OCI-LY7 (cell line): ENCODE data around the gene CLSTN1. TPM values are rescaled to one million over a fixed set of nuclear protein-coding genes. Genes with fewer than 3 reads are reported as not detected.

Experiments used
- Bru-seq: library from RNA; stranded (reverse); fragments of 400-500 nt; gene quantifications from one replicate; lab custom pipeline; 2021; lab: Mats Ljungman, UMichigan
- BruChase-seq, 2 experiments: library from RNA; stranded (reverse); fragments of 400-500 nt; gene quantifications; one replicate each; lab custom pipeline; 2021; lab: Mats Ljungman, UMichigan
- BruUV-seq: library from RNA; stranded (reverse); fragments of 400-500 nt; replicated peaks from 2 replicates; lab custom pipeline; 2021; lab: Mats Ljungman, UMichigan
- CTCF ChIA-PET: fragments of 300-600 bp; sonication (Branson Sonifier 250); formaldehyde crosslinking; loops from one replicate; lab custom pipeline; 2022; ENCODE audit warnings: antibody characterized with exemption; ENCODE audit not compliant: unreplicated experiment; lab: Charles Lee
- POLR2A ChIA-PET: fragments of 300-600 bp; sonication (Branson Sonifier 250); formaldehyde crosslinking; loops from one replicate; lab custom pipeline; 2022; ENCODE audit warnings: antibody characterized with exemption; lab: Charles Lee
- DNase-seq: peaks from one replicate; pipeline ENCODE4 v3.0.0-alpha.2; 2015; ENCODE audit warnings: low spot score
- H2AFZ ChIP-seq: fragments of 200-600 bp; sonication (generic), shearing (Covaris generic); 2 replicates; pipeline ENCODE4 v1.6.1; 2014; ENCODE audit warnings: mild to moderate bottlenecking, antibody characterized with exemption, low read length, moderate library complexity
- H3K27ac ChIP-seq: fragments of 200-600 bp; sonication (generic); 2 replicates; pipeline ENCODE4 v1.5.1; 2014; ENCODE audit warnings: mixed run types, low read depth, mild to moderate bottlenecking, moderate library complexity, low read length, inconsistent platforms; ENCODE audit not compliant: poor library complexity, severe bottlenecking
- H3K36me3 ChIP-seq: fragments of 200-600 bp; sonication (generic); 2 replicates; pipeline ENCODE4 v1.6.1; 2014; ENCODE audit warnings: mild to moderate bottlenecking, antibody characterized with exemption, low read length, moderate library complexity, mixed read lengths; ENCODE audit not compliant: insufficient read depth
- H3K4me1 ChIP-seq: fragments of 200-600 bp; sonication (generic); 2 replicates; pipeline ENCODE4 v1.5.1; 2014; ENCODE audit warnings: mild to moderate bottlenecking, low read length; ENCODE audit not compliant: insufficient read depth, poor library complexity, severe bottlenecking
- H3K4me2 ChIP-seq: fragments of 200-600 bp; sonication (generic); 2 replicates; pipeline ENCODE4 v1.6.1; 2014; ENCODE audit warnings: mild to moderate bottlenecking, low read length
- H3K4me3 ChIP-seq: fragments of 200-600 bp; sonication (generic); 2 replicates; pipeline ENCODE4 v1.5.1; 2014; ENCODE audit warnings: mild to moderate bottlenecking, low read depth, low read length; ENCODE audit not compliant: poor library complexity, severe bottlenecking
- H3K79me2 ChIP-seq: fragments of 200-600 bp; sonication (generic); 2 replicates; pipeline ENCODE4 v1.6.1; 2016; ENCODE audit warnings: low read depth, mild to moderate bottlenecking, low read length, moderate library complexity, mixed read lengths; ENCODE audit not compliant: insufficient read depth
- H3K9me2 ChIP-seq: fragments of 200-600 bp; sonication (generic); 2 replicates; pipeline ENCODE4 v1.6.1; 2016; ENCODE audit warnings: mild to moderate bottlenecking, low read length, mixed read lengths; ENCODE audit not compliant: insufficient read depth
- H3K9me3 ChIP-seq: fragments of 200-600 bp; sonication (generic); 2 replicates; pipeline ENCODE4 v1.6.1; 2014; ENCODE audit warnings: mild to moderate bottlenecking, mixed run types, low read length, mixed read lengths
- H4K20me1 ChIP-seq: fragments of 200-600 bp; sonication (generic); 2 replicates; pipeline ENCODE4 v1.6.1; 2014; ENCODE audit warnings: mild to moderate bottlenecking, antibody characterized with exemption, low read length, moderate library complexity, mixed read lengths; ENCODE audit not compliant: insufficient read depth
- EZH2phosphoT487 ChIP-seq: fragments of 200-600 bp; sonication (generic); IDR thresholded peaks from 2 replicates; pipeline ENCODE4 v1.6.1; 2018; ENCODE audit warnings: low read depth, borderline replicate concordance, mild to moderate bottlenecking, mixed run types, antibody characterized with exemption, low read length, moderate library complexity, mixed read lengths
- intact Hi-C: fragments of 100-400 bp; cut with micrococcal nuclease; formaldehyde crosslinking; loops from one replicate; pipeline ENCODE4 v1.10.0; 2022; ENCODE audit not compliant: unreplicated experiment
- long read RNA-seq: library from polyadenylated mRNA; stranded (forward); transcript quantifications from one replicate; pipeline ENCODE4 v2.0.0, GENCODE V29; 2022
- total RNA-seq, 2 experiments: library from RNA; depleted of rRNA in 1 of 2; stranded (reverse); fragments of >200 nt in 1 of 2; shearing (Covaris generic) in 1 of 2; gene quantifications; 2 replicates each; pipeline ENCODE4 v1.2.3, GENCODE V29; 2014 to 2022
- TF ChIP-seq, protein P1 (sequence below): fragments of 200-600 bp; sonication (generic); conservative IDR thresholded peaks from 2 replicates; pipeline ENCODE4 v1.5.1; 2014; ENCODE audit warnings: mild to moderate bottlenecking, antibody characterized with exemption, low read length, moderate library complexity, mixed read lengths

Gene CLSTN1
- total RNA-seq (2014; rRNA removed; shearing (Covaris generic)) (49.4 and 58.6 TPM in 2 replicates), total RNA-seq (2022) (124 and 141 TPM in 2 replicates), Bru-seq, nascent RNA (percentile 83 among the genes with signal in this experiment), BruChase-seq, experiment 1, labeled RNA remaining after a 6-hour chase (percentile 88 among the genes with signal in this experiment), BruChase-seq, experiment 2, labeled RNA remaining after a 2-hour chase (percentile 81 among the genes with signal in this experiment)
- long read RNA-seq, full-length matches to known transcripts = 11 of 264 reads
- long read RNA-seq, partial matches to known transcripts = 40 of 264 reads
- long read RNA-seq, other reads (novel, unspliced or antisense) = 213 of 264 reads

GRCh38 chr1:9823943-9824701 is at the start of gene CLSTN1:
Gene CLSTN1, minus strand, starts transcription at chr1:9823965. Its CDS starts 232 bp downstream, at chr1:9823733.
- no peak for TF ChIP-seq EZH2phosphoT487
- TF ChIP-seq, protein P1, sequence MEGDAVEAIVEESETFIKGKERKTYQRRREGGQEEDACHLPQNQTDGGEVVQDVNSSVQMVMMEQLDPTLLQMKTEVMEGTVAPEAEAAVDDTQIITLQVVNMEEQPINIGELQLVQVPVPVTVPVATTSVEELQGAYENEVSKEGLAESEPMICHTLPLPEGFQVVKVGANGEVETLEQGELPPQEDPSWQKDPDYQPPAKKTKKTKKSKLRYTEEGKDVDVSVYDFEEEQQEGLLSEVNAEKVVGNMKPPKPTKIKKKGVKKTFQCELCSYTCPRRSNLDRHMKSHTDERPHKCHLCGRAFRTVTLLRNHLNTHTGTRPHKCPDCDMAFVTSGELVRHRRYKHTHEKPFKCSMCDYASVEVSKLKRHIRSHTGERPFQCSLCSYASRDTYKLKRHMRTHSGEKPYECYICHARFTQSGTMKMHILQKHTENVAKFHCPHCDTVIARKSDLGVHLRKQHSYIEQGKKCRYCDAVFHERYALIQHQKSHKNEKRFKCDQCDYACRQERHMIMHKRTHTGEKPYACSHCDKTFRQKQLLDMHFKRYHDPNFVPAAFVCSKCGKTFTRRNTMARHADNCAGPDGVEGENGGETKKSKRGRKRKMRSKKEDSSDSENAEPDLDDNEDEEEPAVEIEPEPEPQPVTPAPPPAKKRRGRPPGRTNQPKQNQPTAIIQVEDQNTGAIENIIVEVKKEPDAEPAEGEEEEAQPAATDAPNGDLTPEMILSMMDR = no peak
- H2AFZ ChIP-seq = peak within 1 kb of the TSS; percentile 52; the same call in 1 of the 2 replicates
- peaks cover 40% of the 10 kb centered on the region for H3K79me2 ChIP-seq
- ChIA-PET POLR2A (no interaction called here), CTCF (no interaction called here)
- H3K4me1 ChIP-seq = peaks cover 46% of the 10 kb centered on the region
- DNase-seq = peak; percentile 92
- BruUV-seq = no TSS peak
- peak within 1 kb of the TSS; percentile 34 for H3K27ac ChIP-seq
- intact Hi-C loops = loop anchor here (1.0 to 2.0 kb wide), 3 partner anchors 26 to 235 kb away; partner anchors contain the start of gene TMEM201
- no peaks in the 10 kb centered on the region for H3K9me3 ChIP-seq
- H3K36me3 ChIP-seq = peaks cover 4% of the 10 kb centered on the region
- H4K20me1 ChIP-seq = peaks cover 19% of the 10 kb centered on the region
- no peaks in the 10 kb centered on the region for H3K9me2 ChIP-seq
- peak within 1 kb of the TSS; percentile 95 for H3K4me2 ChIP-seq
- peak within 1 kb of the TSS; percentile 98 for H3K4me3 ChIP-seq

DNA sequence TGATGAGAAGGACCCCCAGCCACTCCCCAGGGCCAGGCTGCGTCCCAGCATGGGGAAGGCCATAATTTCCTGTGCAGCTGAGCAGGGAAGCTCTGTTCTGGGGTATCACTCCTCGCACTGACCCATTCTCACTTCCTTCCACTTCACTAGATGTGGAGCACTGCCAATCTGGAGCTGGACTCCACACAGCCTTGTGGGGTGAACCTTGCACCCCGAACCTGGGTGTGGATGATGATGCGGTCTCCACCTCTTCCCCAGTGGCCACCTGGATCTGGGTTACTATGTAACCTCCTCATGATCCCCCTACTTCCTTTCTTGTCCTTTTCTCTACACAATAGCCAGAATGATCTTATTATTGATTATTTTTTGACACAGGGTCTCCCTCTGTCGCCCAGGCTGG is 49.6 kb upstream of the CLSTN1 start:
- H4K20me1 ChIP-seq = no peaks in the 10 kb centered on the region
- BruUV-seq = no TSS peak
- H3K4me3 ChIP-seq = no peak overlapping the region
- peaks cover 40% of the 10 kb centered on the region for H3K4me1 ChIP-seq
- H3K4me2 ChIP-seq = no peak overlapping the region
- H3K9me2 ChIP-seq = no peaks in the 10 kb centered on the region
- no peak overlapping the region for H2AFZ ChIP-seq
- DNase-seq = no peak
- ChIA-PET CTCF (interaction anchor here (0.9 to 1.1 kb wide), 2 partner anchors 41 to 89 kb away, joined by 3 to 4 read pairs; no protein-coding TSS in a partner anchor), POLR2A (interaction anchor here (1.6 kb wide), 1 partner anchor 87 kb away, joined by 7 read pairs; no protein-coding TSS in a partner anchor)
- H3K36me3 ChIP-seq = no peaks in the 10 kb centered on the region
- no peak for TF ChIP-seq EZH2phosphoT487
- TF ChIP-seq, protein P1 = no peak
- no peaks in the 10 kb centered on the region for H3K79me2 ChIP-seq
- intact Hi-C loops = no loop called here
- H3K27ac ChIP-seq = no peak overlapping the region
- no peaks in the 10 kb centered on the region for H3K9me3 ChIP-seq
